Left renal pelvis (tissue), 4 donors: ENCODE data around the gene PTPRT. TPM values are rescaled to one million over a fixed set of nuclear protein-coding genes. Genes with fewer than 3 reads are reported as not detected.

Experiments used
- DNase-seq, 4 donors: peaks; one replicate each; pipeline ENCODE4 v3.0.0-alpha.2; 2013; ENCODE audit warnings: low read depth in 4 of 4, low spot score in 3 of 4
- polyA plus RNA-seq, 4 donors: library from polyadenylated mRNA; unstranded; fragments of 120-200 nt; gene quantifications; one replicate each; pipeline ENCODE4 v1.2.1, GENCODE V29; 2013; ENCODE audit not compliant: insufficient read length in 4 of 4

Gene PTPRT
- polyA plus RNA-seq, 4 donors, result 0.43 to 22.1 (median 0.89) TPM

DNA sequence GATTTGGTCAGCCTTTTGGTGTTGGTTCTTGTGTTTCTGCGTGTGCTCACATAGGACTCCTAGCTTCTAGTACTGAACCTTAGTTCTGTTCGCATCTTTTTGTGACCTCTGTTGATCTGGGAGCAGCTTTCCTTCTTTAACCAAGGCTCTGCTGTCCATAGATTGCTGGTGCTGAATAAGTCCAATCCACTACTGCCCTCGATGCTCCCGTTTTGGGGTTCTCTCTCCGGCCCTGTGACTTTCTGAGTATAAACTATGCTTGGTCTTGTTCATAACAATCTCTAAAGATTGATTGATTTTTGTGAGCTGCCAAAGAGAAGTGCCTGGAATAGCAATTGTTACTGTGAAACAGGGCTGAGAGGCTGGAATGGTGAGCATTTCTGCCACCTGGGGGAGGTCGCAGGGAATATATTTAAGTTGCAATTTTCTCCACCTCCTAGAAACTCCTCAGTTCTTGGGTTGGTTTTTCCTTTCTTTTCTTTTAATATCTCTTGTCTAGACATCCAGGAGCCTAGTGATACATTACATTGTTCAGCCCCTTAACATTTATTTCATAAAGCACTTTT is 1148.6 kb downstream of the PTPRT start:
- no peak for DNase-seq

GRCh38 chr20:42027746-42028268 is 1161.9 kb downstream of the PTPRT start:
- no peak for DNase-seq

DNA sequence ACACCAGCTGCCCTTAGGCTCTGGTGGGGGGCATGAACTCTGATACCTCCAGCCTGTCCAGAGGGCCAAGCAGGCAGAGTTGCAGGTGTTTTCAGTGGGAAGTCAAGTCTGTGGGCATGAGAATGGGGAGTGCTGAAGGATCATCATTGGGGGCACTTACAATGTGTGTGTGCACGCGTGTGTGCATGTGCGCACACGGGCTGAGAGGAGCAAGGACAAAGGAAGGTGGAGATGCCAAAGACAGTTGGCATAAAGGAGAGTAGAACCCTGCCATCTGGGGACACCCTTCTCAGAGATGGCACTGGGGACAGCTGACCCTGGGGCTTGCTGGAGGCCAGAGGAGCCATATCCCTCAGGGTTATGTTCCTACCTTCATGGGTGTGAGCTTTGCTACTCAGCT is 1163.1 kb downstream of the PTPRT start:
- DNase-seq, result no peak

- DNase-seq, result peak; percentile 35 to 40 (median 36)
Observed at GRCh38 chr20:42024653-42025052, 1165.1 kb downstream of the PTPRT start.
